GM18861 (cell line): ENCODE data around the gene PHF1.

Source experiments
- ATAC-seq: cut with Tn5 transposase; IDR thresholded peaks from one replicate; pipeline ENCODE4 v1.9.1; 2021; ENCODE audit not compliant: unreplicated experiment

The PHF1 gene

GRCh38 chr6:33430991-33431879 is 20.4 kb downstream of the PHF1 start:
- no peak for ATAC-seq

GRCh38 chr6:33431880-33432541 is 21.2 kb downstream of the PHF1 start:
- no peak for ATAC-seq

GRCh38 chr6:33432546-33432945 is 21.7 kb downstream of the PHF1 start:
- no peak for ATAC-seq

DNA sequence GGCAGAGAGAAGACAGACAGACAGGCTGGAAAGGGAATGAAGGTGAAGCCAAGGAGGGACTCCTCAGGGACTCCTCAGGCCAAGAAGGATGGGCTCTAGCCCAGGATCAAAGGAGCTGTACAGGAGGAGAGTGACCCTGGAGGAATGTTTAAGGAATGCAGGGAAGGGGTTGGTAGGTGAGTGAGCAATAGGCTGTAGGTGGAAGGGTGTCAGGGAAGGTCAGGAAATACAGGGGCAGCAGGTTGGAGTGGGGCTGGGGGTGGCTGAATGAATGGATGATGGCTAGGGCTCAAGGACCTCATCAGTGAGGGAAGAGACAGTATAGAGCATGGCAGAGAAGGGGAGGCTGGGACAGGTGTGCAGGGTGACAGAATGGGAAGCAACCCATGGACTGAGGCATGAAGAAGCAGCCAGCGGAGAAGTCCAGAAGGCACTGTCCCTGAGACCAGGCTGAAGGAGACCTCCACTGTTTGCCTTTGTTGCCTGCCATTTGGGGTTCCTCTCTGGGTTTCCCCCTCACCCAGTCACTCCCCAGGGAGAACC is 22.3 kb downstream of the PHF1 start:
- ATAC-seq: no peak

- no peak for ATAC-seq
Measured at GRCh38 chr6:33433544-33434191, 22.9 kb downstream of the PHF1 start.

DNA sequence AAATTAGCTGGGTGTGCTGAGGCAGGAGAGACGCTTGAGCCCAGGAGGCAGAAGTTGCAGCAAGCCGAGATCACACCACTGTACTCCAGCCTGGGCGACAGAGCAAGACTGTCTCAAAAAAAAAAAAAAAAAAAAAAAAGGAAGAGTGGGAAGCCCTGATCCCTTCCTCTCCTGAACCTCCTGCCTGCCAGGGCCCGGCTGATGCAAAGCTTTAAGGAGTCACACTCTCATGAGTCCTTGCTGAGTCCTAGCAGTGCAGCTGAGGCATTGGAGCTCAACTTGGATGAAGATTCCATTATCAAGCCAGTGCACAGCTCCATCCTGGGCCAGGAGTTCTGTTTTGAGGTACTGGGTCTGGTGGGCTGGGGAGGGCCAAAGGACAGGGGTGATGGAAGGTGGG is 24.1 kb downstream of the PHF1 start:
- ATAC-seq: no peak

DNA sequence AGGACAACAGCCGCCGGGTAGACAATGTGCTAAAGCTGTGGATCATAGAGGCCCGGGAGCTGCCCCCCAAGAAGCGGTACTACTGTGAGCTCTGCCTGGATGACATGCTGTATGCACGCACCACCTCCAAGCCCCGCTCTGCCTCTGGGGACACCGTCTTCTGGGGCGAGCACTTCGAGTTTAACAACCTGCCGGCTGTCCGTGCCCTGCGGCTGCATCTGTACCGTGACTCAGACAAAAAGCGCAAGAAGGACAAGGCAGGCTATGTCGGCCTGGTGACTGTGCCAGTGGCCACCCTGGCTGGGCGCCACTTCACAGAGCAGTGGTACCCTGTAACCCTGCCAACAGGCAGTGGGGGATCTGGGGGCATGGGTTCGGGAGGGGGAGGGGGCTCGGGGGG is 26.9 kb downstream of the PHF1 start:
- no peak for ATAC-seq

- ATAC-seq: no peak
Measured at GRCh38 chr6:33438978-33439594, 28.3 kb downstream of the PHF1 start.

- ATAC-seq: no peak
Measured at GRCh38 chr6:33439956-33440648, 29.3 kb downstream of the PHF1 start.

GRCh38 chr6:33440649-33441309 is 30.0 kb downstream of the PHF1 start:
- ATAC-seq: no peak

DNA sequence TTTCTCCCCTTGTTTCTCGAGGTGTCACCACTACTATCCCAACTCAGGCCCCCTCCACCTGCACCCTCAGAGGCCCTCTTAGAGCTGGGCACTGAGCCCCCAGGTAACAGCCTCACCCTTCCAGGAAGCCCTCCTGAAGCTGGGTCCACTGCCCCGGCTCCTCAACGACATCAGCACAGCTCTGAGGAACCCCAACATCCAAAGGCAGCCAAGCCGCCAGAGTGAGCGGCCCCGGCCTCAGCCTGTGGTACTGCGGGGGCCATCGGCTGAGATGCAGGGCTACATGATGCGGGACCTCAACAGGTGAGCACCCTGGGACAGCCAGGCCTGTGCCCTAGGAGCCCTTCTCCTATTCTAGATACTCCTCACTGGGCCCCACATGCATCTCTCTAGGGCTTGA is 30.6 kb downstream of the PHF1 start:
- no peak for ATAC-seq

DNA sequence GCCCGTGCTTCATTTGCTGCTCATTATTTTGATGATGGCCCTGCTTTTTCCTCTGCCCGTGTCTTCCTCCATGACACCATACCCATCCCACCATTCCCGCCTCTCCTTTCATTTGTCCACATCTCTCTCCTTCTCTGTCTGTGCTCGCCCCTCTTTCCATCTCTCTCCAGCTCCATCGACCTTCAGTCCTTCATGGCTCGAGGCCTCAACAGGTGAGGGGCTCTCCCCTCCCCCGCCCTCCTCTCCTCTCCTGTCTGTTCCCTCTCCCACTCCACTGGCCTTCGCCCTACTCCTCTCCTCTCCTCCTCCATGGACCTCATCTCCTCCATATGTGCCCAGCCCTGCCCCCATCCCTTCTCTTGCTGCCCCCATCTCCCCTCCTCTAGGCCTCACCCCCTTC is 31.5 kb downstream of the PHF1 start:
- ATAC-seq: no peak

DNA sequence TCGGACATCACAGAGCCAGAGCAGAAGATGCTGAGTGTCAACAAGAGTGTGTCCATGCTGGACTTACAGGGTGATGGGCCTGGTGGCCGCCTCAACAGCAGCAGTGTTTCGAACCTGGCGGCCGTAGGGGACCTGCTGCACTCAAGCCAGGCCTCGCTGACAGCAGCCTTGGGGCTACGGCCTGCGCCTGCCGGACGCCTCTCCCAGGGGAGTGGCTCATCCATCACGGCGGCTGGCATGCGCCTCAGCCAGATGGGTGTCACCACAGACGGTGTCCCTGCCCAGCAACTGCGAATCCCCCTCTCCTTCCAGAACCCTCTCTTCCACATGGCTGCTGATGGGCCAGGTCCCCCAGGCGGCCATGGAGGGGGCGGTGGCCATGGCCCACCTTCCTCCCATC is 32.2 kb downstream of the PHF1 start:
- ATAC-seq: no peak

GRCh38 chr6:33443619-33444504 is 33.0 kb downstream of the PHF1 start:
- no peak for ATAC-seq

GRCh38 chr6:33445119-33445603 is 34.3 kb downstream of the PHF1 start:
- ATAC-seq: no peak

DNA sequence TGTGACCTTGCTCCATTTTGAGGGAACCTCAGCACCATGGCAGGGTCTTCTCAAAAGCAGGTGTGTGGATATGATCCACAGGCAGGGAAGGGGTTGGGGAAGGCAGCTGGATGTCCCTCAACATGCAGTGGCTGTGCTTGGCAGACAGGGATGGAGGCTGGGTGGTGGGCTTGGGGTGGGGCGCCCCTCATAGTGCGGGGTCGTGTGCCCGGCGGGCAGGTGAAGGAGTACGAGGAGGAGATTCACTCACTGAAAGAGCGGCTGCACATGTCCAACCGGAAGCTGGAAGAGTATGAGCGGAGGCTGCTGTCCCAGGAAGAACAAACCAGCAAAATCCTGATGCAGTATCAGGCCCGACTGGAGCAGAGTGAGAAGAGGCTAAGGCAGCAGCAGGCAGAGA is 35.5 kb downstream of the PHF1 start:
- ATAC-seq: no peak

DNA sequence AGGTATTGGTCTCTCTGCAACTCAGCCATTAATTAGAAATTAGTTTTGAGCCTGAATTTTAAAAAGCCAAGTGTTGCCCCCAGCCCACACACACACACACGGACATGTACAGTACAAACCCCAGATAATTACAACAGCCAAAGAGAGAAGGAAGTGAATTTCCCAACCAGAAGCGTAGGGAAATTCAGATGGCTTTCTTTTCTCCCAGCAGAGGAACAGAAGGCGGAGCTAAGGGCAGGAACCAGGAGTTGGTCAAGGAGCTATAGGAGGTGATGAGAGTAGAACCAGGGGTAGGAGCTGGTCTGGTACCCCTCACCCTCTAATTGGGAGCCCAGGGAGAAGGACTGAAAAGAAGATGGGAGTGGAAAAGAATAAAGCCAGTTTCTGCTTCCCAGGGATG is 39.6 kb downstream of the PHF1 start:
- ATAC-seq: no peak

DNA sequence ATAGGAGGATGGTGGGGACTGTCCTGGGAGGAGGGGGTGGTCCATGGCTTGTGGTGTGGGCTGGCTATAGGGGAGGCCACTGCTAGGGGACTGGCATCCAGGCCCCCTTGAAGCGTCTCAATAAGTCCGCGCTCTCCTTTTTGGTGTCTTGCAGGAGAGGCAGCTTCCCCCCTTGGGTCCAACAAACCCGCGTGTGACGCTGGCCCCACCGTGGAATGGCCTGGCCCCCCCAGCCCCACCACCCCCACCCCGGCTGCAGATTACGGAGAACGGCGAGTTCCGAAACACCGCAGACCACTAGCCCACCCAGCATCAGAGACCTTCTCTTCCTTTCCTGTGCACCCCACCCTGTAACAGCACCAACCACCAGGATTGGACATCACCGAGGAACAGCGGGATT is 40.8 kb downstream of the PHF1 start:
- ATAC-seq: no peak

- no peak for ATAC-seq
Measured at GRCh38 chr6:33452496-33452895, 41.7 kb downstream of the PHF1 start.
